Dermis lymphatic vessel endothelial cell (primary cell): Measurements from ENCODE around the gene AMIGO1. TPM values are rescaled to one million over a fixed set of nuclear protein-coding genes. Genes with fewer than 3 reads are reported as not detected.

Source experiments
- total RNA-seq: library from RNA; depleted of rRNA; stranded (reverse); fragments of >200 nt; gene quantifications from 2 replicates; pipeline ENCODE4 v1.2.1, GENCODE V29; 2014

The AMIGO1 gene, protein sequence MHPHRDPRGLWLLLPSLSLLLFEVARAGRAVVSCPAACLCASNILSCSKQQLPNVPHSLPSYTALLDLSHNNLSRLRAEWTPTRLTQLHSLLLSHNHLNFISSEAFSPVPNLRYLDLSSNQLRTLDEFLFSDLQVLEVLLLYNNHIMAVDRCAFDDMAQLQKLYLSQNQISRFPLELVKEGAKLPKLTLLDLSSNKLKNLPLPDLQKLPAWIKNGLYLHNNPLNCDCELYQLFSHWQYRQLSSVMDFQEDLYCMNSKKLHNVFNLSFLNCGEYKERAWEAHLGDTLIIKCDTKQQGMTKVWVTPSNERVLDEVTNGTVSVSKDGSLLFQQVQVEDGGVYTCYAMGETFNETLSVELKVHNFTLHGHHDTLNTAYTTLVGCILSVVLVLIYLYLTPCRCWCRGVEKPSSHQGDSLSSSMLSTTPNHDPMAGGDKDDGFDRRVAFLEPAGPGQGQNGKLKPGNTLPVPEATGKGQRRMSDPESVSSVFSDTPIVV
- 1.2 and 1.7 TPM in 2 replicates for total RNA-seq

DNA sequence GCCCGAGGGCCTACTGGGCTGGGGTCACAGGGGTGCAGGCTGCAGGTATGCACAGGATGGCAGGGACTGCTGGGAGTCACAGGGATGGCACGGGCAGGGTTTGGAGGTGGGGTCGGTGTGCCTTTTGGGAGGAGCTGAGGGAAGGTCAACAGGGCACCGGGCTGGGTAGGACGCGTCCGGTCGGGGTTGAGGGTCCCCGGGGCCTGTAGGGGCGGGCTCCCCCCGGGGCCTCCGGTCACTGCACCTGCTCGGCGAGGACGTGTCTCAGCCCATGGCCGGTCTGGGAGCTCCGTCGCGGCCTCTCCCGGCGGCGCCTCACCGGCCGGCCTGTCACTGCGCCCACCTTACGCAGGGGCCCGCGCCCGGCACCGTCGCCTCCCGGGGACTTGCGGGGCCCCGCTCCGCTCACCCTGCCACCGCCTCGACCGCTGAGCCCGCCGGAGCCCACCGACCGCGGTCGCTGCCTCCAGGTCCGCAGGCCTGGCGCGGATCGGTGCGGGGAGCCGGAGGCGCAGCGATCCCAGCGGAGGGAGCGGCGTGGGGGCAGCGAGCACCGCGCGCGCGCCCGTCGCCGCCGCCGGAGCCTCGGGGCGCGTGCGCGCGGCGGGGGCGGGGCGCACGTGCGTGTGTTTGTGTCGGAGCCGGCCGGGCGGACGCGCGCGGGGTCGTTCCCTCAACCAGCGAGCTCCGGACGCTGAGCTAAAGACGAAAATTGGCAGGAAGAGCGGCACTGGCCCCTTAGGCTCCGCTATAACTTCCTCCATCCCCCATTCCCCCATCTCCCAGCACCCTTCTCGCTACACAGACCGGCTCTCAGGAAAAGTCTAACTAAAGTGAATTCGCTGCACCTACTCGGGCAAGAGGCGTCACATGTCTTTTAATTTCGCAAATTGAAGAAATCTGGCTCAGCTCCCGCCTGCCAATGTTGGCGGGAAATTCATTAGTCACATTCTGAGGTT lies at the start of gene AMIGO1:
Gene AMIGO1 (minus strand): TSS at position 552 of the 959 bp plus-strand sequence. CDS start 815 bp downstream, outside the sequence.

DNA sequence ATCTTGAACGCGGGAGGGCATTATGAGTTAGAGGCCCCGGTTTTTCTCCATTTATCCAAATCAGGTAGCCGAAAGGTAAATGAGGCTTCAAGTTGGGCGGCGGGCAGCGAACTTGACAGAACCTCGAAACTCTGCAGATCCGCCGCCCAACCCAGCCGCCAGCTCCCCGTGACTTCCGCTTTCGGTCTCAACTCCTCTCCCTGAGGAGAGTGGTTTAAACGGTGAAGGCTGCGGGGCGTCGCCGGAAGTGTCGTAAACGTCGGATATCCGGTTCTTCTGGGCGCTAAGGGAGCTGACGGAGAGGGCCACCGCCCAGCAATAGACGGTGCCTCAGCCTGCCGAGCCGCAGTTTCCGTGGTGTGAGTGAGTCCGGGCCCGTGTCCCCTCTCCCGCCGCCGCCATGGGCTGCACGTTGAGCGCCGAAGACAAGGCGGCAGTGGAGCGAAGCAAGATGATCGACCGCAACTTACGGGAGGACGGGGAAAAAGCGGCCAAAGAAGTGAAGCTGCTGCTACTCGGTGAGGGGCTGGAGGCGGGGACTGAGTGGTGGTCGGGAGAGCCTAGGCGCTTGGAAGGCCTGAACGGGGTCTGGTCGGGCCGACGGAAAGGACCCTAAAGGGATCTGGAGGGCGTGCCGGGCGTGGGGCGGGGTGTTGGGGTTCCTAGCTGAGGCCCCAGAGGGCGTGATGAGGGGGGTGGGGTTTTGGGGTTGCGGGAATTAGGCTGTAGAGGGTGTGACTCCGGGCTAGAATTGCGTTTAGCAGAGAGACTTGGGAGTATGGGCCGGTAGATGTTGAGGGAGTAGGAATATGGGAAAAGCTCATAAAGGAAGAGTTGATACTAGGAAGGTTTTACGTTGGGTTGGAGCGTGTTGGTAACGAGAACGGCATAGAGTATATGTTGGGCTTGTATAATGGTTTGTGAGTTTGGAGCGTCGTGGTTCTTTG lies 39.1 kb upstream of the AMIGO1 start, which contains the start of gene GNAI3:
Gene GNAI3 (plus strand): TSS at position 295 of the 947 bp plus-strand sequence. CDS start 106 bp downstream, at position 401.

DNA sequence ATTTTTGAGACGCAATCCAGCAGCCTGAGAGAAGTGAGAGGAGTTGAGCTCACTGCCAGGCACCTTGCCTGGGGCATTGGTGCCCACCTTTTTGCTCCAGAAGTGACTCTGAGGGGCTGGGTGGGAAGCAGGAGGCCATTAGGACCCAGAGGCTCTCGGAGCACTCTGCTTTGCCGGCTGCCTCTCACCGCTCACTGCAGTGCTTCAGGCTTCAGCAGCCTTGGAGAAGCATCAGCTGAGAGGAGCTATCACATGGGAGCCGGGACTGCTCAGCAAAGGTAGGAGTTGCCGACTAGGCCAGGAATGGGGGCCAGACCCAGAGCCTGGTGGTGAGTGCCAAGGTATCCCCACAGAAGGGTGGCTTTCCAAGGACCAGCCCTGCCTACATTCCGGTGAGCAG lies 30.1 kb upstream of the AMIGO1 start, which contains the start of gene GPR61:
Gene GPR61 (plus strand): TSS at position 197 of the 400 bp plus-strand sequence. CDS start 3,151 bp downstream, outside the sequence.

DNA sequence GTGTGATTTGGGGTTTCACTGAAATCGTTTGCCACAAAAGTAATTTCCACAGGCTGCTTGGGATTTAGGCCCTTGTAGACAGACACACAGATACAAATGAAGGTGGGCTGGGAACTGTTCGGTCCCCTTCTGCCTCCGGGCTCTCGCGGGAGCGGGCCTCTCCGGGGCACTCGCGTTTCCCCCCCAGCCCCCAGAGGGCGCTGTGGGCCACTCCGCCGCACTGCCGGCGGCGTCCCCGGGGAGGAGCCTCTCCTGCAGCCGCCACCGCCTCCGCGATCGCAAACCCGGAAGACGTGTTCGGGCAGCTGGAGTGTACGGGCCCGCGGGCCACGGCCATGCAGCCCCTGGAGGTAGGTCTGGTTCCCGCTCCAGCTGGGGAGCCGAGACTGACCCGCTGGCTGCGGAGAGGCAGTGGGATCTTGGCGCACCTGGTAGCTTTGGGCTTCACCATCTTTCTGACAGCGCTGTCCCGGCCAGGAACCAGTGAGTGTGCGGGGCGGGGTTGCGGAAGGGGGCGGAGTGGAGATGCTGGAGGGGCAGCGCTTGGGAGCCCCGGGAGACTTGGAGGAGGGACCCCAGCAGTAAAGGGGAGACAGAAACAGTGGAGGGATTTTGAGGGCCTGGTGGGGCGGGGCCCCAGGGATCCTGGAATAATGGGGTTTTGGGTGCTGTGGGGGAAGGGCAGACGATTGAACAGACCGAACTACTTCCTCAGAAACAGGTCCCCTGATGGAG lies 15.6 kb downstream of the AMIGO1 start, which contains the start of gene CYB561D1:
Gene CYB561D1 (plus strand): TSS at position 290 of the 735 bp plus-strand sequence. CDS start 46 bp downstream, at position 336.

DNA sequence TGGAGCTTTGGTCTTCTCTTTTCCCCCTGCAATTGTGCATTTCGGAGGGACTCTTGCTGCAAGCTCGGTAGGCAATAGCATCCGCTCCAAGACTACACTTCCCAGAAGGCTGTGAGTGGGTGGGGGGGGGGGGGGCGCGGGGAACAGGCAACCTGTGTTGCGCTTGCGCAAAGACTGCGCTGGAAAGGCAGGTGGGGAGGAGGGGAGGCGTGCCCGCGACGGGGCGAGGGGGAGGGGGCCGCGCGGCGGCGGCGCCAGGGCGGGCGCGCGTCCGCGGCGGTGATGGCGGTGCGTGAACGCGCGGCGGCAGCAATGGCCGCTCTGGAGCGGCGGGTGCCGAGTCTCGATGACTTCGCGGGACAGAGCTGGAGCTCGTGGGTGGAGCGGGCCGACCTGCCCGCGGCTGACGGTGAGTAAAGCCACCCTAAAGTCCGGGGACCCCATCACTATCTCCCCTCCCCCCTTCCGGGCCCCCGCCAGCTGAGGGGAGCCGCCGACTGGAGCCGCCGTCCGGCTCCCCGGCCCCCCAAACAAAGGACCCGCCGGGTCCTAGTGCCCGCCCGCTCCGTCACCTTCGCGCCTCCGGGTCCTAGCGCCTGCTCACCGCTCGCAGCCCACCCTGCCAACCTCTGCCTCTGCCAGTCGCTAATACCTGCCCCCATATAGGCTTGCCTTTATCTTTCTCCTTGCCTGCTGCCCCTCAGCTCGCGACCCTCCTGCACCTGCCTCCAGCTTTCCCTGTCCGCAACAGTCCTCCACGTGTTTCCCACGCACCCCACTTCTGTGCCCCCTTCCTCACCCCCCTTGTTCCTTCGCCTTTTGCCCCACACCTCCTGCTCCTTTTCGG lies 25.6 kb downstream of the AMIGO1 start, which contains the start of gene ATXN7L2:
Gene ATXN7L2 (plus strand): TSS at position 234 of the 847 bp plus-strand sequence. CDS start 49 bp downstream, at position 283.

DNA sequence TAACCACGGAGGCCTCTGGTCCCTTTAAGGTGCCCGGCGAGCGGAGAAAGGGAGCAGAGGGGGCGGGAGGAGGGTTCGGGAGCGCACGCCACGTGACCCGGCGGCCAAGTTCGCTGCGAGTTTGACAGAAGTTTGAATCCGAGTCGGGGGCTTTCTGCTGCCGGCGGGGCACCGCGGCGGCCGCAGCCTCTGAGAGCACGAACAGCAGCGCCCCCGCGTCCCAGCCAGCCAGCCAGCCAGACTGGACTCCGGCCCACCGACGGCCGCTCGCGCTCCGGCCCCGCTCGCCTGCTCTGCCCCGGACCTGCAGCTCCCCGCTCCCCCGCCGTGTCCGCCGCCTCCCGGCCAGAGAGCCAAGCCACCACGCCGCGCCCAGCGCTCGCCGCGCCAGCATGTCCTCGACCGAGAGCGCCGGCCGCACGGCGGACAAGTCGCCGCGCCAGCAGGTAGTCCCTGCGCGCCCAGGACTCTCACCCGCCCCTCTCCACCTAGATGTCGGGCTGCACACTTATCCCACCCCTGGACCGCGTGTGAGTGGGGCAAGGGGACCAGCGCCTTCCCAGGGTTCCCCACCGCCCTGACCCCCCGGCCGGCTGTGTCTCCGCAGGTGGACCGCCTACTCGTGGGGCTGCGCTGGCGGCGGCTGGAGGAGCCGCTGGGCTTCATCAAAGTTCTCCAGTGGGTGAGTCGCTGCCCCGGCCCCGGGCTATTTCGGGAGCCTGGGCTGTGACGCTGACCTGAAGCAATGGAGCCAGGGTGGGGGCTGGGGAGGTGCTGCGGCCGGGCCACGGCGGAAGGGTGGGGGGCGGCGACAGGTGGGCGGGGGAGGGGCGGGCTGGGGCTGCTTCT lies 42.9 kb downstream of the AMIGO1 start, which contains the start of gene SYPL2:
Gene SYPL2 (plus strand): TSS at position 95 of the 849 bp plus-strand sequence. CDS start 298 bp downstream, at position 393.

Other genes with a start within 250 kb of the AMIGO1 start
- gene PSRC1, start 226.6 kb downstream of the AMIGO1 start, total RNA-seq: 1.0 and 1.3 TPM in 2 replicates
- gene MYBPHL, start 202.7 kb downstream of the AMIGO1 start, total RNA-seq: not detected in 2 replicates
- gene SORT1, start 111.8 kb downstream of the AMIGO1 start, total RNA-seq: 10.3 and 18.4 TPM in 2 replicates
- 44.6 and 53.6 TPM in 2 replicates for gene PSMA5, start 83.3 kb downstream of the AMIGO1 start, total RNA-seq
- gene SYPL2, start 43.2 kb downstream of the AMIGO1 start, total RNA-seq: under 0.01 TPM in 1 of 2 replicates, not detected in the other
- gene ATXN7L2, start 25.8 kb downstream of the AMIGO1 start, total RNA-seq: 0.76 and 1.3 TPM in 2 replicates
- gene CYB561D1, start 15.6 kb downstream of the AMIGO1 start, total RNA-seq: 4.7 and 5.5 TPM in 2 replicates
- gene GPR61, start 30.1 kb upstream of the AMIGO1 start, total RNA-seq: 0.11 and 0.17 TPM in 2 replicates
- 11.8 and 13.5 TPM in 2 replicates for gene GNAI3, start 38.9 kb upstream of the AMIGO1 start, total RNA-seq
- 0.11 and 0.17 TPM in 2 replicates for gene GNAT2, start 109.9 kb upstream of the AMIGO1 start, total RNA-seq
- gene AMPD2, start 110.1 kb upstream of the AMIGO1 start, total RNA-seq: 20.9 and 22.6 TPM in 2 replicates
- gene GSTM4, start 146.4 kb upstream of the AMIGO1 start, total RNA-seq: 0.95 and 1.4 TPM in 2 replicates
- gene GSTM2, start 158.3 kb upstream of the AMIGO1 start, total RNA-seq: 1.2 and 1.7 TPM in 2 replicates
- 2.9 TPM in 1 of 2 replicates, not detected in the other for gene GSTM1, start 178.1 kb upstream of the AMIGO1 start, total RNA-seq
- 0.11 TPM in 1 of 2 replicates, not detected in the other for gene GSTM5, start 202.5 kb upstream of the AMIGO1 start, total RNA-seq
- gene GSTM3, start 231.3 kb upstream of the AMIGO1 start, total RNA-seq: 41.9 and 88.1 TPM in 2 replicates